ENCODE data around the gene RIOK2.

Gene RIOK2

GRCh38 chr5:97111004-97111403 lies 72.0 kb downstream of the RIOK2 start:
- Histone ChIP-seq H4K20me1 (ENCODE audit: control insufficient read depth, insufficient read depth, low read depth, low read length) (no peaks in the 10 kb centered on the region), H3K9me2 (replicated peaks; ENCODE audit: control insufficient read depth, low read length) (no peaks in the 10 kb centered on the region), H3K27me3 (ENCODE audit: control insufficient read depth, low read length) (no peaks in the 10 kb centered on the region), H3K9me3 (ENCODE audit: control insufficient read depth, insufficient read depth, low read length) (no peaks in the 10 kb centered on the region), H3K27ac (ENCODE audit: low read depth, low read length) (no peak overlapping the region), H3F3A (ENCODE audit: control insufficient read depth, insufficient read depth) (no peaks in the 10 kb centered on the region), H3K36me3 (ENCODE audit: control insufficient read depth, low read length) (no peaks in the 10 kb centered on the region), H3K79me2 (ENCODE audit: control insufficient read depth, low read length) (no peaks in the 10 kb centered on the region), H3K4me3 (ENCODE audit: low read length) (no peak overlapping the region), H3K4me1 (ENCODE audit: control insufficient read depth, low read length) (no peaks in the 10 kb centered on the region), H3K4me2 (ENCODE audit: low read length) (no peak overlapping the region)
- no peak for TF ChIP-seq EZH2phosphoT487 (IDR thresholded peaks at IDR 0.05; ENCODE audit: borderline replicate concordance, low read length)
